Fibroblast of lung (primary cell): ENCODE measurements around the gene TNC. TPM values are rescaled to one million over a fixed set of nuclear protein-coding genes. Genes with fewer than 3 reads are reported as not detected.

Experiments
- DNase-seq, 2 donors: peaks; one replicate each; pipeline versions ENCODE4 v3.0.0 to v3.0.0-alpha.2; 2010; ENCODE audit warnings: low read depth in 2 of 2
- H2AFZ ChIP-seq: 2 replicates; pipeline ENCODE4 v1.5.1; 2012; ENCODE audit warnings: low read length, control low read depth, inconsistent platforms
- H3K27ac ChIP-seq: 2 replicates; pipeline ENCODE4 v1.5.1; 2011; ENCODE audit warnings: low read length, control low read depth; ENCODE audit not compliant: insufficient read depth
- H3K27me3 ChIP-seq: 2 replicates; pipeline ENCODE4 v1.5.1; 2011; ENCODE audit warnings: mild to moderate bottlenecking, low read length; ENCODE audit not compliant: control insufficient read depth, insufficient read depth
- H3K36me3 ChIP-seq: 2 replicates; pipeline ENCODE4 v1.5.1; 2011; ENCODE audit warnings: low read length; ENCODE audit not compliant: control insufficient read depth, insufficient read depth
- H3K4me1 ChIP-seq: 2 replicates; pipeline ENCODE4 v1.5.1; 2011; ENCODE audit warnings: low read length; ENCODE audit not compliant: control insufficient read depth, insufficient read depth; ENCODE audit errors: extremely low read depth
- H3K4me2 ChIP-seq: 2 replicates; pipeline ENCODE4 v1.5.1; 2011; ENCODE audit warnings: low read length, control low read depth; ENCODE audit not compliant: insufficient read depth; ENCODE audit errors: extremely low read depth
- H3K4me3 ChIP-seq, 4 experiments: fragments of 200-600 bp in 1 of 4; sonication (generic) in 1 of 4; replicated peaks in 1 of 4; 2 replicates each; pipeline ENCODE4 v1.5.1; 2011 to 2016; ENCODE audit warnings: low read length in 4 of 4, low read depth in 3 of 4, mild to moderate bottlenecking in 3 of 4, control low read depth in 2 of 4, inconsistent platforms in 1 of 4, mixed read lengths in 1 of 4; ENCODE audit not compliant: insufficient read depth in 1 of 4; ENCODE audit errors: control extremely low read depth in 1 of 4
- H3K79me2 ChIP-seq: 2 replicates; pipeline ENCODE4 v1.5.1; 2012; ENCODE audit warnings: mild to moderate bottlenecking, low read length, inconsistent platforms; ENCODE audit not compliant: control insufficient read depth, insufficient read depth
- H3K9ac ChIP-seq: 2 replicates; pipeline ENCODE4 v1.5.1; 2011; ENCODE audit warnings: mild to moderate bottlenecking, low read length, control low read depth; ENCODE audit not compliant: insufficient read depth
- H3K9me3 ChIP-seq: 2 replicates; pipeline ENCODE4 v1.5.1; 2012; ENCODE audit warnings: low read depth, low read length; ENCODE audit not compliant: control insufficient read depth, insufficient read depth
- H4K20me1 ChIP-seq: 2 replicates; pipeline ENCODE4 v1.5.1; 2011; ENCODE audit warnings: low read length; ENCODE audit not compliant: control insufficient read depth, insufficient read depth; ENCODE audit errors: extremely low read depth
- CTCF ChIP-seq, 2 donors: IDR thresholded peaks in 1 of 2; conservative IDR thresholded peaks in 1 of 2; 1 replicate in 1 of 2; 2 replicates in 1 of 2; pipeline ENCODE4 v1.5.1; 2011 to 2012; ENCODE audit warnings: low read length in 2 of 2, control low read depth in 1 of 2, inconsistent platforms in 1 of 2, low read depth in 1 of 2, mild to moderate bottlenecking in 1 of 2
- EZH2 ChIP-seq: IDR thresholded peaks from 2 replicates; pipeline ENCODE4 v1.5.1; 2012; ENCODE audit warnings: low read length, control low read depth, mild to moderate bottlenecking; ENCODE audit errors: missing control alignments
- polyA plus RNA-seq, 2 donors: library from polyadenylated mRNA; depleted of rRNA in 1 of 2; stranded (reverse) in 1 of 2; unstranded in 1 of 2; fragments of >200 nt; gene quantifications; 2 replicates each; pipeline ENCODE4 v1.2.1, GENCODE V29; 2011 to 2012; ENCODE audit warnings: missing spikeins in 1 of 2
- total RNA-seq: library from RNA; depleted of rRNA; stranded (reverse); fragments of >200 nt; gene quantifications from 2 replicates; pipeline ENCODE4 v1.2.1, GENCODE V29; 2014

TNC gene
- total and polyA plus RNA-seq, 2 donors (not counting 1 experiment from before 2014, with no cell fraction given) = 227 to 560 TPM

DNA sequence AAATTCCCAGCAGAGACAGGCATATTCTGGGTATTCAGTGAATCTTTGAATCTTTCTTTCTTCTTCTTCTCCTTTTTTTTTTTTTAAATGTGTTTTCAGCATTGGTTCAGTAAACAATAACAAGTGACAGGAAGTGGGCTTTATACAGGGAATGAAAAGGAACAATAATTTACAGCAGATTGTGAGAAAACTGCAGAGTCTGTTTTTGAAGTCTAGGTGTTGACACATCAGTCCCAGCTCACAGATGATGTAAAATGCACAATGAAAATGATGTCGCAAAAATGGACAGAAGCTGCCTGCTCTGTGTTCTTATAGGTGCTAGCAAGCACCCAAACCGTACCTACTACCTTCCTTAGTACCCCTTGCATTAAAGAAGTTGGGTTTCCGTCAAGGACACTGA lies 38.8 kb downstream of the TNC start:
- Histone ChIP-seq H3K27ac (no peak overlapping the region), H3K4me2 (no peak overlapping the region), H3K9me3 (no peaks in the 10 kb centered on the region), H3K4me3 (no peak overlapping the region), H3K36me3 (peaks cover 23% of the 10 kb centered on the region), H3K4me1 (no peaks in the 10 kb centered on the region), H4K20me1 (no peaks in the 10 kb centered on the region), H3K9ac (no peak overlapping the region), H2AFZ (no peak overlapping the region), H3K27me3 (no peaks in the 10 kb centered on the region), H3K79me2 (no peaks in the 10 kb centered on the region)
- TF ChIP-seq EZH2 = no peak
- no peak for TF ChIP-seq CTCF (conservative IDR thresholded peaks at IDR 0.05 in 1 of 2, IDR thresholded peaks at IDR 0.05 in 1 of 2; ENCODE audit: low read depth in 1 of 2, low read length in 2 of 2)
- DNase-seq = no peak

GRCh38 chr9:115073456-115073855 lies 44.5 kb downstream of the TNC start:
- Histone ChIP-seq H3K27ac (no peak overlapping the region), H3K79me2 (no peaks in the 10 kb centered on the region), H3K4me2 (no peak overlapping the region), H3K9ac (no peak overlapping the region), H3K9me3 (no peaks in the 10 kb centered on the region), H4K20me1 (no peaks in the 10 kb centered on the region), H3K4me1 (no peaks in the 10 kb centered on the region), H3K4me3 (no peak overlapping the region), H2AFZ (no peak overlapping the region), H3K27me3 (no peaks in the 10 kb centered on the region), H3K36me3 (peaks cover 22% of the 10 kb centered on the region)
- no peak for TF ChIP-seq EZH2
- TF ChIP-seq CTCF (conservative IDR thresholded peaks at IDR 0.05 in 1 of 2, IDR thresholded peaks at IDR 0.05 in 1 of 2; ENCODE audit: low read depth in 1 of 2, low read length in 2 of 2) = no peak
- DNase-seq = no peak

GRCh38 chr9:115071176-115071575 lies 46.8 kb downstream of the TNC start:
- peaks cover 17% of the 10 kb centered on the region for H3K36me3 ChIP-seq
- no peak overlapping the region for H3K4me3 ChIP-seq

More at GRCh38 chr9:115071176-115071575, 46.8 kb downstream of the TNC start:
- H4K20me1 ChIP-seq = no peaks in the 10 kb centered on the region
- no peaks in the 10 kb centered on the region for H3K9me3 ChIP-seq
- TF ChIP-seq CTCF (conservative IDR thresholded peaks at IDR 0.05 in 1 of 2, IDR thresholded peaks at IDR 0.05 in 1 of 2; ENCODE audit: low read depth in 1 of 2, low read length in 2 of 2) (no peak), EZH2 (no peak)
- H3K4me2 ChIP-seq = no peak overlapping the region
- H3K4me1 ChIP-seq = no peaks in the 10 kb centered on the region
- H2AFZ ChIP-seq = no peak overlapping the region
- no peaks in the 10 kb centered on the region for H3K27me3 ChIP-seq
- no peak overlapping the region for H3K9ac ChIP-seq
- no peaks in the 10 kb centered on the region for H3K79me2 ChIP-seq
- H3K27ac ChIP-seq = no peak overlapping the region
- no peak for DNase-seq
